Neural progenitor cell (in vitro differentiated cells): ENCODE results near the gene GID4. TPM values are rescaled to one million over a fixed set of nuclear protein-coding genes. Genes with fewer than 3 reads are reported as not detected.

Source experiments
- DNase-seq: peaks from one replicate; pipeline ENCODE4 v3.0.0-alpha.2; 2016; ENCODE audit warnings: low spot score
- H2AFZ ChIP-seq: fragments of 200-600 bp; sonication (generic); replicated peaks from 2 replicates; pipeline ENCODE4 v1.6.1; 2016; ENCODE audit warnings: antibody characterized with exemption
- H3F3A ChIP-seq: fragments of 200-600 bp; sonication (generic); 2 replicates; pipeline ENCODE4 v1.6.1; 2016; ENCODE audit warnings: antibody characterized with exemption, low read depth
- H3K27ac ChIP-seq: fragments of 200-600 bp; sonication (generic); 2 replicates; pipeline ENCODE4 v1.5.1; 2016; ENCODE audit warnings: mild to moderate bottlenecking
- H3K27me3 ChIP-seq: fragments of 200-600 bp; sonication (generic); 2 replicates; pipeline ENCODE4 v1.6.1; 2016; ENCODE audit warnings: mild to moderate bottlenecking, moderate library complexity
- H3K36me3 ChIP-seq: fragments of 200-600 bp; sonication (generic); 2 replicates; pipeline ENCODE4 v1.5.1; 2016
- H3K4me1 ChIP-seq: fragments of 200-600 bp; sonication (generic); 2 replicates; pipeline ENCODE4 v1.6.1; 2016; ENCODE audit warnings: mixed run types
- H3K4me2 ChIP-seq: fragments of 200-600 bp; sonication (generic); 2 replicates; pipeline ENCODE4 v1.6.1; 2016
- H3K4me3 ChIP-seq: fragments of 200-600 bp; sonication (generic); 2 replicates; pipeline ENCODE4 v1.5.1; 2016
- H3K79me2 ChIP-seq: fragments of 200-600 bp; sonication (generic); 2 replicates; pipeline ENCODE4 v1.6.1; 2016; ENCODE audit warnings: low read depth
- H3K9ac ChIP-seq: fragments of 200-600 bp; sonication (generic); 2 replicates; pipeline ENCODE4 v1.6.1; 2016
- H3K9me3 ChIP-seq: fragments of 200-600 bp; sonication (generic); 2 replicates; pipeline ENCODE4 v1.5.1; 2016; ENCODE audit warnings: low read depth
- H4K20me1 ChIP-seq: fragments of 200-600 bp; sonication (generic); 2 replicates; pipeline ENCODE4 v1.6.1; 2016; ENCODE audit warnings: low read depth
- H3K27ac Mint-ChIP-seq: 3 replicates; pipeline ENCODE4 v1.8.0; 2021; ENCODE audit warnings: mixed read lengths
- H3K27me3 Mint-ChIP-seq: 2 replicates; pipeline ENCODE4 v1.8.0; 2022; ENCODE audit warnings: low read depth, mild to moderate bottlenecking, inconsistent platforms, moderate library complexity, mixed read lengths; ENCODE audit not compliant: insufficient read depth
- H3K36me3 Mint-ChIP-seq: 3 replicates; pipeline ENCODE4 v1.8.0; 2021; ENCODE audit warnings: mixed read lengths
- H3K4me1 Mint-ChIP-seq: 3 replicates; pipeline ENCODE4 v1.8.0; 2021; ENCODE audit warnings: mixed read lengths
- H3K4me3 Mint-ChIP-seq: 3 replicates; pipeline ENCODE4 v1.8.0; 2021; ENCODE audit warnings: mild to moderate bottlenecking, moderate library complexity, mixed read lengths
- H3K9me3 Mint-ChIP-seq: 3 replicates; pipeline ENCODE4 v1.8.0; 2020; ENCODE audit warnings: mixed read lengths
- CTCF ChIP-seq: fragments of 200-600 bp; sonication (generic); IDR thresholded peaks from 2 replicates; pipeline ENCODE4 v1.5.1; 2017; ENCODE audit warnings: antibody characterized with exemption, mild to moderate bottlenecking
- EZH2 ChIP-seq: fragments of 200-600 bp; sonication (generic); IDR thresholded peaks from 2 replicates; pipeline ENCODE4 v1.6.1; 2017; ENCODE audit warnings: antibody characterized with exemption, mild to moderate bottlenecking, moderate library complexity
- EZH2phosphoT487 ChIP-seq: fragments of 200-600 bp; sonication (generic); IDR thresholded peaks from 2 replicates; pipeline ENCODE4 v1.6.1; 2017; ENCODE audit warnings: antibody characterized with exemption
- total RNA-seq: library from RNA; depleted of rRNA; stranded (reverse); fragments of >200 nt; gene quantifications from 2 replicates; pipeline ENCODE4 v1.2.3, GENCODE V29; 2015; ENCODE audit warnings: low replicate concordance

GID4 gene
- total RNA-seq, 1 donor from 2014 or later = 10.6 TPM

- Histone ChIP-seq H3K4me2 (no peak overlapping the region), H3K79me2 (no peaks in the 10 kb centered on the region), H3K9me3 (no peaks in the 10 kb centered on the region), H3K27me3 (no peaks in the 10 kb centered on the region), H3K27ac (no peak overlapping the region), H3K4me1 (no peaks in the 10 kb centered on the region), H3K36me3 (no peaks in the 10 kb centered on the region), H2AFZ (peak overlapping the region; percentile 17), H3F3A (no peaks in the 10 kb centered on the region), H3K4me3 (no peak overlapping the region), H4K20me1 (no peaks in the 10 kb centered on the region), H3K9ac (no peak overlapping the region)
- peak overlapping the region; percentile 58 for H3K4me3 Mint-ChIP-seq
- H3K9me3 Mint-ChIP-seq = no peaks in the 10 kb centered on the region
- no peaks in the 10 kb centered on the region for H3K4me1 Mint-ChIP-seq
- no peaks in the 10 kb centered on the region for H3K36me3 Mint-ChIP-seq
- H3K27me3 Mint-ChIP-seq = peaks cover 4% of the 10 kb centered on the region
- TF ChIP-seq EZH2 (no peak), CTCF (no peak), EZH2phosphoT487 (no peak)
- no peak overlapping the region for H3K27ac Mint-ChIP-seq
- DNase-seq = no peak
These were observed 37.7 kb downstream of the GID4 start for GRCh38 chr17:18076936-18077335.

GRCh38 chr17:18079543-18079942, 40.3 kb downstream of the GID4 start:
- Histone ChIP-seq H3K4me1 (no peaks in the 10 kb centered on the region), H4K20me1 (no peaks in the 10 kb centered on the region), H2AFZ (no peak overlapping the region), H3F3A (no peaks in the 10 kb centered on the region), H3K27ac (no peak overlapping the region), H3K4me3 (no peak overlapping the region), H3K9ac (no peak overlapping the region), H3K79me2 (no peaks in the 10 kb centered on the region), H3K36me3 (no peaks in the 10 kb centered on the region), H3K27me3 (no peaks in the 10 kb centered on the region), H3K4me2 (no peak overlapping the region), H3K9me3 (no peaks in the 10 kb centered on the region)
- Mint-ChIP-seq H3K9me3 (no peaks in the 10 kb centered on the region), H3K4me1 (no peaks in the 10 kb centered on the region), H3K4me3 (no peak overlapping the region), H3K36me3 (no peaks in the 10 kb centered on the region), H3K27ac (no peak overlapping the region), H3K27me3 (peaks cover 1% of the 10 kb centered on the region)
- no peak for DNase-seq
- TF ChIP-seq CTCF (no peak), EZH2 (no peak)

- no peaks in the 10 kb centered on the region for H3K36me3 Mint-ChIP-seq
- H3K4me3 ChIP-seq = no peak overlapping the region
- no peaks in the 10 kb centered on the region for H3K9me3 ChIP-seq
- no peak overlapping the region for H3K27ac ChIP-seq
- no peaks in the 10 kb centered on the region for H3K9me3 Mint-ChIP-seq
- DNase-seq = no peak
- H3K27me3 ChIP-seq = no peaks in the 10 kb centered on the region
- H3K36me3 ChIP-seq = no peaks in the 10 kb centered on the region
- H3K27me3 Mint-ChIP-seq = peaks cover 3% of the 10 kb centered on the region
- peaks cover 7% of the 10 kb centered on the region for H3F3A ChIP-seq
- TF ChIP-seq EZH2 (no peak), CTCF (no peak)
- H4K20me1 ChIP-seq = no peaks in the 10 kb centered on the region
- no peak overlapping the region for H3K4me2 ChIP-seq
- H3K9ac ChIP-seq = no peak overlapping the region
- H3K4me1 ChIP-seq = peaks cover 7% of the 10 kb centered on the region
- H3K79me2 ChIP-seq = peaks cover 15% of the 10 kb centered on the region
- H2AFZ ChIP-seq = no peak overlapping the region
- no peak overlapping the region for H3K27ac Mint-ChIP-seq
- no peak overlapping the region for H3K4me3 Mint-ChIP-seq
- H3K4me1 Mint-ChIP-seq = peaks cover 14% of the 10 kb centered on the region
These were observed 45.0 kb downstream of the GID4 start for GRCh38 chr17:18084256-18084655.
